MV-4-11 (cell line): ENCODE measurements around the gene BTF3L4.
"Not testable (repeated sequence)": the region's sequence is repeated elsewhere in the genome, so short reads cannot be mapped to it uniquely, and the experiment has no call there.

ENCODE experiments used
- DNase-seq: peaks from one replicate; lab custom pipeline; 2025; lab: John Stamatoyannopoulos, UW

BTF3L4 gene

DNA sequence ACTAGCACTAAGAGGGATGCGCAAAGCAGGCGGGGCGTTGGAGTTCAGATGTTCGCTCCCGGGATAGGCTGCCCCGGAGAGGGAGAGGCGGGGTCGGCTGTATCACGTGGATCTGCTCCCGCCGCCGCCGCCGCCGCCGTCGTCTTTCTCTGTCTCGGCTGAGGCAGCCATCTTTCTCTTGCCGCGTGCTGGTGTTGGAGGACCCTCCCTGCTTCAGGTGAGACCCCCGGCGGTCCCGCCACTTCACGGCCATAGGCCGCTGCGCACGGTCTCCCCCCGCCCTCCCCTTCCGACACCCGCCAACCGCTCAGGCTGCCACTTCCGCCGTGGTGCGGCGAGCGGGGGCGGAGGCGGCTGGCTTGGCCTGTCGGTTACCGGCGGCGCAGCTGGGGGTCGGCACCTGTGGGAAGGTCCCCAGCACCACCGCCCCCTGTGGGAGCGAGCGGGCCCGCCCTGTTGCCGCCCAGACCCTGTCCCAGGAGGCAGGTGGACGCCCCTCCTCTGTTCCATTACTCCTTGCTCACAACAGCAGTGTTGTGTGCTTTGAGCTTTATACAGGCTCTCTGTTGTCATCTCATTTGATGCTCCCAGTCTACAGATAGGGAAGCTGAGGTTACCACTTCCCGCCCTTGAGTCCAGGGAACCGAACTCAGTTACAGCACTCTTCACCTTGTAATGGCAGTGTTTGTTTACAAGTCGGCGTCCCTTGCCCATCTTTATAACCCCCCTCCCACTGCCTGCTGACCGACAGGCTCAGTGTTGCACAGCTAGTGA lies at the start of gene BTF3L4:
Gene BTF3L4, plus strand, starts transcription at position 133 of the 774 bp plus-strand sequence. CDS start 3,553 bp downstream, outside the sequence.
- peak; percentile 91 for DNase-seq

DNA sequence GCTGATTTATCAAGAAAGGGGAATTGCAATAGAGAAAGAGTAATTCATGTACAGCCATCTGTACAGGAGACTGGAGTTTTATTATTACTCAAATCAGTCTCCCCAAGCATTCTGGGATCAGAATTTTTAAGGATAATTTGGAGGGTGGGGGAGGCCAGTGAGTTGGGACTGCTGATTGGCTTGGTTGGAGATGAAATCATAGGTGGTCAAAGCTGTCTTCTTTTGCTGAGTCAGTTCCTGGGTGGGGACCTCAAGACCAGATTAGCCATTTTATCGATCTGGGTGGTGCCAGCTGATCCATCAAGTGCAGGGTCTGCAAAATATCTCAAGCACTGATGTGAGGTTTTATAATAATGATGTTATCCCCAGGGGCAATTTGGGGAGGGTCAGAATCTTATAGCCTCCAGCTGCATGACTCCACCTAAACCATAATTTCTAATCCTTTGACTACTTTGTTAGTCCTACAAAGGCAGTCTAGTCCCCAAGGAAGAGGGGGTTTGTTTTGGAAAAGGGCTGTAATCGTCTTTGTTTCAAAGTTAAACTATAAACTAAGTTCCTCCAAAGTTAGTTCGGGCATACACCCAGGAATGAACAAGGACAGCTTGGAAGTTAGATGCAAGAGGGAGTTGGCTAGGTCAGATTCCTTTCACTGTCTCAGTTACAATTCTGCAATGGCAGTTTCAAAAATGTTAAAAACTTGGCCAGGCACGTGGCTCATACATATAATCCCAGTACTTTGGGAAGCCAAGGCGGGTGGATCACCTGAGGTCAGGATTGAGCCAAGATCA lies 48.7 kb upstream of the BTF3L4 start:
- DNase-seq: no peak

- DNase-seq: no peak
Observed at GRCh38 chr1:52008071-52008809, 47.9 kb upstream of the BTF3L4 start.

DNA sequence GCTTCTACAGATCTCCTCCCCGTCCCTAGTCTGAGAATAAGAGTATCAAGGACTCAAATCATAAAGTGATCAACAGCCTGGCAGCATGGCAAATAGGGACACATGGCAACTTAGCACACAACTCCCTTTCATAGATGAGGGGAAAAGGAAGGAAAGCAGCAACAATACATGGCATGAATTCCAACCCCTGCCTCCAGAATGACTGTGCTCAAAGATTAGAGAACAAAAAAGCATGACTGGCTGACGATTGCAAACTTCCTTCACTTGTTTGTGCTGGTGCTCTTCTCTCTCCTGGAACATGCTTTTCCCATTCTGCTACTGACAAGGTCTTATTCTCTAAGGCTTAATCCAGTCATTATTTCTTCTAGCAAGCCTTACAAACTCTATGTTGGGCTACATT lies 34.0 kb upstream of the BTF3L4 start:
- no peak for DNase-seq

GRCh38 chr1:52026278-52026677 lies 29.8 kb upstream of the BTF3L4 start:
- no peak for DNase-seq

DNA sequence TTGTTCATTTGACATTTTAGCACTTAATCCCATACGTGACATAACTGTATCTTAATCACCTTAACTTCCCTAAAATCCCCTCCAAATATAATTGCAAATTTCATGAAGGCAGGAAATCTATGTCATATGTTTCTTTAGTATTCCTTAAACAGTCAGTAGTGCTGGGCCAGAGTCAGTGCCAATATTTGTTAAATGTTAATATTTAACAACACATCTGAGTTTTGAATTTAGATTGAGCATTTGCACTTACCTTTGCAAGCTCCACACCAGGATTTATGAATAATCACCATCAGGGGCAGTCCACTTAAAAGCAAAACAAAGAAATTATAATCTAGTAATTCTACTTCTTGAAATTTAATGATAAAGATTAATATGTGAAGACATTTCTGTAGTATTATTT lies 27.8 kb upstream of the BTF3L4 start:
- DNase-seq: no peak

- DNase-seq: not testable (repeated sequence)
Observed at GRCh38 chr1:52028839-52029238, 27.3 kb upstream of the BTF3L4 start.

DNA sequence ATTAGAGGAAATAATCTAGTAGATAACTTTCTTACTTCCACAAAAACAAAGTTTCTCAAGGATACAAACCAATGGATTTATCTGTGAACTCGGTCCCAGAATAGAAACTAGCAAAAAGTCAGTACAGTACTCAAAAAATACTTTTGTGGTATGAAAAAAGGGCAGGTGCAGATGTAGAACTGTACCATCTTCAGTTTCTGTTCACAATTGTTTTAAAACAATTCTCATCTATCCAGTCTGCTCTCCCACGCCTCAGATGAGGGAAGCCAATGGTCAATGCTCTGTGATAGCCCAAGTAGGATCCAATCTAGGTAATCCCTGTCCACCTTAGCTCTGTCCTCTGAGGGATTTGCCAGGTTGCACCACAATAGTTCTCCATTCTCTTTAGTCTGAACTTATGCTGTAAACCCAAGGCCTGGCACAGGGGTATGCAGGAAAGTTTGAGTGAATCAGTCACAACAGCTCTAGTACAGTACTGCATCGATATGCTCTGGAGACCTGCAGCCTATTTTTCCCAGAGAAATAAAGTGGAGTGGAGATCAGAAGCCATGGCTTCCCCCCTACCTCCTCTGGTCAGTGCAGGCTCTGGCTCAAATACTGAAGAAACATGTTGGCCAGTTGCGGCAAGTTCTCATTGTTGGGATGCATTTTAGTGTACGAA lies 23.8 kb upstream of the BTF3L4 start:
- no peak for DNase-seq

DNA sequence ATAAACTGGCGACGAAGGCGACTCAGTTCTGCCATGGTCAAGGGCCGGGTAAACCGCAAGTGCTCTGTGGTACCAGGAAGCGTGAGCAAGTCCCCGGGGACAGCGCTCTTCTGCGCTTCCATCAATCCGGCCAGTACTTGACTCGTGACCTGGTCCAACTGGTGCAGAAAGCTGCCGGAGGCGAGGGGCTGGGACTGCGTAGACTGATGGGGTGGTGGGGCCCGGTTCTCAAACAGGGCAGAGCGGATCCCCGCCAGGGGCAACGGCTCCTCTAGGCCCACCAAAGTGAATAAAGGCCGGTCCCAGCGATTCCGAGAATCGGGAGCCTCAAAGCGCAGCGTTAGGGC lies 23.3 kb upstream of the BTF3L4 start:
- peak; percentile 72 for DNase-seq

- DNase-seq: peak; percentile 92
Observed at GRCh38 chr1:52033190-52034049, 22.7 kb upstream of the BTF3L4 start, which contains the start of gene KTI12. Gene KTI12 (minus strand): TSS chr1:52033810. CDS start chr1:52033761, 49 bp downstream.

DNA sequence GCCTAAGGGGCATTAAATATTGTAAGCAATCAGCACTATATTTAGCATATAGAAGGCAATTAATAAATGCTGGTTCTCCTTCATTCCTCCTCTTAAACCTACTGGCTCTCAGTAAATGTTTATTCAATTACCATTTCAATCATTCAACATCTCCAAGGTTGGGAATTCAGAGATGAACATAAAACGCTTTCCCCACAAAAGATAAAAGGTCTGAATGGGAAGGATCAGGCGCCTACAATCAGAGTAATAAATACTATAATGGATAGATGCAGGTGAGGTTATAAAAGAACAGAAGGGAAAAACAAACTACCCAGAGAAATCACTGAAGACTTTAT lies 22.1 kb upstream of the BTF3L4 start:
- DNase-seq: no peak

- peak; percentile 58 for DNase-seq
Observed at GRCh38 chr1:52037402-52037814, 18.7 kb upstream of the BTF3L4 start.

GRCh38 chr1:52037909-52038308 lies 18.2 kb upstream of the BTF3L4 start:
- no peak for DNase-seq

GRCh38 chr1:52041551-52042185 lies 14.4 kb upstream of the BTF3L4 start:
- no peak for DNase-seq

DNA sequence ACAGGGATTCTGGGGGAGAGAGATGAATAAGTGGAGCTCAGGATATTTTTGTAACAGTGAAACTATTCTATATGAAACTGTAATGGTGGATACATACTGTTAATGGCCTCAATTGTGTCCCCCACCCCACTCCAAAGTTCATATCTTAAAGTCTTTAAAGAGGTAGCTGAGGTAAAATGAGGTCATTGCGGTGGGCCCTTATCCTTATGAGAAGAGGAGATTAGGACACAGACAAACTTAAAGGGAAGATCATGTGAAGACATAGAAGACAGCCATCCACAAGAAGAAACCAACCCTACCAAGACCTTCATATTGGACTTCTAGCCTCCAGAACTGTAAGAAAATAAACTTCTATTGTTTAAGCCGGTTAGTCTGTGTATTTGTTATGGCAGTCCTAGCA lies 10.9 kb upstream of the BTF3L4 start:
- DNase-seq: no peak

- DNase-seq: not testable (repeated sequence)
Observed at GRCh38 chr1:52045666-52046195, 10.4 kb upstream of the BTF3L4 start.

DNA sequence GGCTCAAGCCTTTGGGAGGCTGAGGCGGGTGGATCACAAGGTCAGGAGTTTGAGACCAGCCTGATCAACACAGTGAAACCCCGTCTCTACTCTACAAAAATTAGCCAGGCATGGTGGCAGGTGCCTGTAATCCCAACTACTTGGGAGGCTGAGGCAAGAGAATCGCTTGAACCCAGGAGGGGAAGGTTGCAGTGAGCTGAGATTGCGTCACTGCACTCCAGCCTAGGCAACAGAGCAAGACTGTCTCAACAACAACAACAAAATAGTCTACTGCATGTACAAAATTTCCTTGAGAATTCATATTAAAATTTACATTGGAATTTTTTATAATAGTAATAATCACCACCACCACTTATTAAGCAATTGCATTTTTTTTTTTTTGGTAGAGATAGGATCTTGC lies 6.8 kb upstream of the BTF3L4 start:
- DNase-seq: not testable (repeated sequence)

DNA sequence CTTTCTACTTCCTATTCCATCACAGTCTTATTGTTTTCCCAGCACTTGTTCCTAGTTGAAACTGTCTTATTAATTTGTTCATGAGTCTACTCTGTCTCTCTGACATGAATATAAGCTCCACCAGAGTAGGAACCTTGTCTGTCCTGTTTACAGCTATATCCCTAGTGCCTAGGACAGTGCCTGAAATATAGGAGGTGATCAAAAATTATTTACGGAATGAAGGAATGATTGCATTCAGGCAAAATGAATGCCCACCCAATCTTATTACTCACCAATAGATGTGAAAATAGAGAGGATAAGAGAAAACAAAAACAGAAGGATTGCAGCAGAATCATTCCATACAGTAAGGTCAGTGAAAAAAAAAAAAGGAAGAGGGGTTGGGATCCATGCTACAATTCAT lies 2.2 kb upstream of the BTF3L4 start:
- no peak for DNase-seq

GRCh38 chr1:52054496-52055065 lies 1.5 kb upstream of the BTF3L4 start:
- no peak for DNase-seq
